ENCODE results near the gene TBC1D32.
"Not testable (repeated sequence)": the region's sequence is repeated elsewhere in the genome, so short reads cannot be mapped to it uniquely, and the experiment has no call there.

TBC1D32 gene

GRCh38 chr6:121305957-121306607 lies 28.2 kb downstream of the TBC1D32 start:
- TF ChIP-seq, protein P1, sequence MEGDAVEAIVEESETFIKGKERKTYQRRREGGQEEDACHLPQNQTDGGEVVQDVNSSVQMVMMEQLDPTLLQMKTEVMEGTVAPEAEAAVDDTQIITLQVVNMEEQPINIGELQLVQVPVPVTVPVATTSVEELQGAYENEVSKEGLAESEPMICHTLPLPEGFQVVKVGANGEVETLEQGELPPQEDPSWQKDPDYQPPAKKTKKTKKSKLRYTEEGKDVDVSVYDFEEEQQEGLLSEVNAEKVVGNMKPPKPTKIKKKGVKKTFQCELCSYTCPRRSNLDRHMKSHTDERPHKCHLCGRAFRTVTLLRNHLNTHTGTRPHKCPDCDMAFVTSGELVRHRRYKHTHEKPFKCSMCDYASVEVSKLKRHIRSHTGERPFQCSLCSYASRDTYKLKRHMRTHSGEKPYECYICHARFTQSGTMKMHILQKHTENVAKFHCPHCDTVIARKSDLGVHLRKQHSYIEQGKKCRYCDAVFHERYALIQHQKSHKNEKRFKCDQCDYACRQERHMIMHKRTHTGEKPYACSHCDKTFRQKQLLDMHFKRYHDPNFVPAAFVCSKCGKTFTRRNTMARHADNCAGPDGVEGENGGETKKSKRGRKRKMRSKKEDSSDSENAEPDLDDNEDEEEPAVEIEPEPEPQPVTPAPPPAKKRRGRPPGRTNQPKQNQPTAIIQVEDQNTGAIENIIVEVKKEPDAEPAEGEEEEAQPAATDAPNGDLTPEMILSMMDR (IDR thresholded peaks at IDR 0.05; ENCODE audit: borderline replicate concordance, insufficient read depth, low read depth, low read length), result peak; percentile 40; the same call in 1 of the 2 replicates
- no peak overlapping the region for H3K4me3 ChIP-seq (ENCODE audit: low read depth, low read length)

GRCh38 chr6:121302882-121303281 lies 31.4 kb downstream of the TBC1D32 start:
- TF ChIP-seq, protein P1 (IDR thresholded peaks at IDR 0.05; ENCODE audit: borderline replicate concordance, insufficient read depth, low read depth, low read length), result no peak
- no peak overlapping the region for H3K4me3 ChIP-seq (ENCODE audit: low read depth, low read length)

DNA sequence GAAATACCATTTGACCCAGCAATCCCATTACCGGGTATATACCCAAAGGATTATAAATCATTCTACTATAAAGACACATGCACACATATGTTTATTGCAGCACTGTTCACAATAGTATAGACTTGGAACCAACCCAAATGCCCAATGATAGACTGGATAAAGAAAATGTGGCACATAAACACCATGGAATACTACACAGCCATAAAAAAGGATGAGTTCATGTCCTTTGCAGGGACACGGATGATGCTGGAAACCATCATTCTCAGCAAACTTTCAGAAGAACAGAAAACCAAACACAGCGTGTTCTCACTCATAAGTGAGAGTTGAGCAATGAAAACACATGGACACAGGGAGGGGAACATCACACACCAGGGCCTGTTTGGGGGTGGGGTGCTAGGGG lies 33.1 kb downstream of the TBC1D32 start:
- not testable (repeated sequence) for H3K4me3 ChIP-seq (ENCODE audit: low read depth, low read length)

GRCh38 chr6:121297694-121298093 lies 36.6 kb downstream of the TBC1D32 start:
- TF ChIP-seq, protein P1 (IDR thresholded peaks at IDR 0.05; ENCODE audit: borderline replicate concordance, insufficient read depth, low read depth, low read length), result no peak
- H3K4me3 ChIP-seq (ENCODE audit: low read depth, low read length), result no peak overlapping the region

DNA sequence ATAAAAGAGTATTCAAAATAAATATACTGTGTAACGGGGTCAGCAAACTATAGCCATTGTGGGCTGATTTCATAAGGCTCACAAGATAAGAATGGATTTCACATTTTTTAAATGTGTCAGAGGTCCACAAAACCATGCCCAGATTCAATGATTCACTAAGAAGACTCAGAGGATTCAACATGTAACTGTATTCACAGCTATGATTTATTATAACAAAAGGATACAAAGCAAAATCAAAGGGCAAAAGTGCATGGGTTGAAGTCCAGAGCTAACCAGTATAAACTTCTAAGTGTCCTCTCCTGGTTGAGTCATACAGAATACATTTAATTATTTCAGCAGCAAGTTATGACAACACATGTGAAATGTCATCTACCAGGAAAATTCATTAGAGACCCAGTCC lies 49.2 kb downstream of the TBC1D32 start:
- TF ChIP-seq, protein P1 (IDR thresholded peaks at IDR 0.05; ENCODE audit: borderline replicate concordance, insufficient read depth, low read depth, low read length), result no peak
- H3K4me3 ChIP-seq (ENCODE audit: low read depth, low read length), result no peak overlapping the region

- TF ChIP-seq, protein P1 (IDR thresholded peaks at IDR 0.05; ENCODE audit: borderline replicate concordance, insufficient read depth, low read depth, low read length), result no peak
- H3K4me3 ChIP-seq (ENCODE audit: low read depth, low read length), result no peak overlapping the region
These were observed 59.5 kb downstream of the TBC1D32 start for GRCh38 chr6:121274666-121275295.

- TF ChIP-seq, protein P1 (IDR thresholded peaks at IDR 0.05; ENCODE audit: borderline replicate concordance, insufficient read depth, low read depth, low read length), result no peak
- no peak overlapping the region for H3K4me3 ChIP-seq (ENCODE audit: low read depth, low read length)
These were observed 70.5 kb downstream of the TBC1D32 start for GRCh38 chr6:121263742-121264141.

Measured in GM12875 (cell line).